ENCODE results near the gene ATP2B1. TPM values are rescaled to one million over a fixed set of nuclear protein-coding genes. Genes with fewer than 3 reads are reported as not detected.

ATP2B1 gene
- total RNA-seq, 1 experiment from 2014 or later: 48.5 TPM

DNA sequence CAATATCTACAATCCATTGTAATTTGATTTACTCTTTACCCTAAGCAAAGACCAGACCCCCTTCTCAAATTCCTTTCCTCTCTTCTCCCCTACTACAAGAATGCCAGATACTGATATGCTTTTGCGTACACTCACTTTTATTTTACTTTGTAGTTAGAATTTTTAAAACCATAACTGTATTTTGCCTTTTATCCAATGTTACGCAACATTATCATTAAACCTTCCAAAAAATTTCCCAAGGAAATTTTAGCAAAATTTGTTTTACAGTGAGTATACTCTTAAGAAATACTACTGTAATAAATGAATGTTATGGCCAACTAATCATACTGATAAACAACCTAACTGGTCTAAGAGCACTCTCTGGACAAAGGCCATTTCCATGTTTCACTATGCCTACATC lies 22.3 kb downstream of the ATP2B1 start:
- Histone ChIP-seq H3K27ac (ENCODE audit: low read length) (no peak overlapping the region), H3K9ac (ENCODE audit: low read length) (no peak overlapping the region), H3K4me3 (ENCODE audit: low read length) (no peak overlapping the region), H3K9me2 (replicated peaks; ENCODE audit: low read length) (no peaks in the 10 kb centered on the region), H3K4me2 (ENCODE audit: low read length) (no peak overlapping the region), H4K20me1 (ENCODE audit: low read length) (peaks cover 50% of the 10 kb centered on the region), H3K9me3 (ENCODE audit: low read length) (peaks cover 6% of the 10 kb centered on the region; the same call in 1 of the 2 replicates), H3K27me3 (ENCODE audit: low read length) (no peaks in the 10 kb centered on the region), H2AFZ (ENCODE audit: low read length) (no peak overlapping the region), H3K4me1 (ENCODE audit: insufficient read depth, low read length) (no peaks in the 10 kb centered on the region), H3K36me3 (ENCODE audit: low read depth, low read length) (peaks cover 22% of the 10 kb centered on the region; the same call in 1 of the 2 replicates), H3F3A (ENCODE audit: low read length, unreplicated experiment) (no peaks in the 10 kb centered on the region), H3K79me2 (ENCODE audit: low read length) (peaks cover 100% of the 10 kb centered on the region)
- TF ChIP-seq EZH2phosphoT487 (IDR thresholded peaks at IDR 0.05; ENCODE audit: borderline replicate concordance, low read length): no peak
- no peak for TF ChIP-seq EZH2 (IDR thresholded peaks at IDR 0.05; ENCODE audit: low read length, unreplicated experiment)
- TF ChIP-seq, protein P1, sequence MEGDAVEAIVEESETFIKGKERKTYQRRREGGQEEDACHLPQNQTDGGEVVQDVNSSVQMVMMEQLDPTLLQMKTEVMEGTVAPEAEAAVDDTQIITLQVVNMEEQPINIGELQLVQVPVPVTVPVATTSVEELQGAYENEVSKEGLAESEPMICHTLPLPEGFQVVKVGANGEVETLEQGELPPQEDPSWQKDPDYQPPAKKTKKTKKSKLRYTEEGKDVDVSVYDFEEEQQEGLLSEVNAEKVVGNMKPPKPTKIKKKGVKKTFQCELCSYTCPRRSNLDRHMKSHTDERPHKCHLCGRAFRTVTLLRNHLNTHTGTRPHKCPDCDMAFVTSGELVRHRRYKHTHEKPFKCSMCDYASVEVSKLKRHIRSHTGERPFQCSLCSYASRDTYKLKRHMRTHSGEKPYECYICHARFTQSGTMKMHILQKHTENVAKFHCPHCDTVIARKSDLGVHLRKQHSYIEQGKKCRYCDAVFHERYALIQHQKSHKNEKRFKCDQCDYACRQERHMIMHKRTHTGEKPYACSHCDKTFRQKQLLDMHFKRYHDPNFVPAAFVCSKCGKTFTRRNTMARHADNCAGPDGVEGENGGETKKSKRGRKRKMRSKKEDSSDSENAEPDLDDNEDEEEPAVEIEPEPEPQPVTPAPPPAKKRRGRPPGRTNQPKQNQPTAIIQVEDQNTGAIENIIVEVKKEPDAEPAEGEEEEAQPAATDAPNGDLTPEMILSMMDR (conservative IDR thresholded peaks at IDR 0.05; ENCODE audit: low read depth, low read length): no peak
- intact Hi-C loops (cut with micrococcal nuclease): no loop called here
- ChIA-PET POLR2A (ENCODE audit: unreplicated experiment) (no interaction called here), CTCF (no interaction called here)
- BruUV-seq (replicated peaks): no TSS peak
- DNase-seq (no peak), ATAC-seq (no peak)

DNA sequence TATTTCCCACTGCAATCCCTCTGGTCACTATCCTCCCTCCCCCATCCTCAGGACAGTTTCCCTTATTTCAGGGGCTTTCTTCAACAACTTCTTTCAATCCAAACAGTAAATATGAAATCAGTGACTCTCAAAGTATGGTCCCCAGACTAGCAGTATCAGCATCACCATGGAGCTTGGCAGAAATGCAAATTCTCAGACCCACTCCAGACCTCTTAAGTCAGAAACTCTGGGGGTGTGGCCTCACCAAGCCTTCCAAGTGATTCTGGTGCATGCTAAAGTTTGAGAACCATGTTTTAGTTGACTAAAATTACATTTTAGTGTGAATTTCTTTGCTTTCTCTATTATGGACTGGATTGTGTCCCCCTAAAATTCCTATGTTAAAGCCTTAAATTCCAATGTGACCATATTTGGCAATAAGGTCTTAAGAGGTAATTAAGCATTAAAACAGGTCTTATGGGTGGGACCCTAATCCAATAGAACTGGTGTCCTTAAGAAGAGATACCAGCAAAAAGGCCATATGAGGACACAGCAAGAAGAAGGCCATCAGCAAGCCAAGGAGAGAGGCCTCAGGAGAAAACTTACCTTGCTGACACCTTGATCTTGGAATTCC lies 23.2 kb downstream of the ATP2B1 start:
- CTCF ChIA-PET: no interaction called here
- POLR2A ChIA-PET (ENCODE audit: unreplicated experiment): no interaction called here
- Histone ChIP-seq H3K27me3 (ENCODE audit: low read length) (no peaks in the 10 kb centered on the region), H3F3A (ENCODE audit: low read length, unreplicated experiment) (no peaks in the 10 kb centered on the region), H4K20me1 (ENCODE audit: low read length) (peaks cover 45% of the 10 kb centered on the region), H3K27ac (ENCODE audit: low read length) (no peak overlapping the region), H3K36me3 (ENCODE audit: low read depth, low read length) (peaks cover 26% of the 10 kb centered on the region; the same call in 1 of the 2 replicates), H3K79me2 (ENCODE audit: low read length) (peaks cover 100% of the 10 kb centered on the region), H3K4me2 (ENCODE audit: low read length) (no peak overlapping the region), H3K9ac (ENCODE audit: low read length) (no peak overlapping the region), H2AFZ (ENCODE audit: low read length) (no peak overlapping the region), H3K9me3 (ENCODE audit: low read length) (peaks cover 11% of the 10 kb centered on the region; the same call in 1 of the 2 replicates), H3K4me1 (ENCODE audit: insufficient read depth, low read length) (no peaks in the 10 kb centered on the region), H3K4me3 (ENCODE audit: low read length) (no peak overlapping the region), H3K9me2 (replicated peaks; ENCODE audit: low read length) (no peaks in the 10 kb centered on the region)
- TF ChIP-seq, protein P1 (conservative IDR thresholded peaks at IDR 0.05; ENCODE audit: low read depth, low read length): no peak
- TF ChIP-seq EZH2phosphoT487 (IDR thresholded peaks at IDR 0.05; ENCODE audit: borderline replicate concordance, low read length): no peak
- TF ChIP-seq EZH2 (IDR thresholded peaks at IDR 0.05; ENCODE audit: low read length, unreplicated experiment): no peak
- DNase-seq (no peak), ATAC-seq (no peak)
- no TSS peak for BruUV-seq (replicated peaks)
- intact Hi-C loops (cut with micrococcal nuclease): no loop called here

DNA sequence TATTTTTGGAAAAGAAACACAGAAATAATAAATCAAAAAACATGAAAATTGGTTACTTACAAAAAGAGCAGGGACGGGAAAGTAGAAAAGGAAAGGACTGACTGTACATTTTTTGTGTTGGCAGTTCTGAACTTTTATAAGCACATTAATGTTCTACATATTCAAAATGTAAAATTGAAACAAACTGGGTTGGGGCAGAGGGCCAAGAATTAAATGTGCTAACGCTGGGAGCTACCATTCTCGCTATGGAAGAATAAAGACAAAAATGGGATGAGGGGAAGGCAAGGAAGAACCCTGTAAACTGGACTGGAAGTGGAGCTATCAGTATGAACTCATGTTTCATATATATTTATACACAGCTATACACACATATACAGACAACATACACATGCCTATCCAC lies 24.5 kb downstream of the ATP2B1 start:
- Histone ChIP-seq H3F3A (ENCODE audit: low read length, unreplicated experiment) (no peaks in the 10 kb centered on the region), H4K20me1 (ENCODE audit: low read length) (peaks cover 48% of the 10 kb centered on the region), H3K4me3 (ENCODE audit: low read length) (no peak overlapping the region), H3K9me3 (ENCODE audit: low read length) (peaks cover 13% of the 10 kb centered on the region; the same call in 1 of the 2 replicates), H3K4me2 (ENCODE audit: low read length) (no peak overlapping the region), H3K9me2 (replicated peaks; ENCODE audit: low read length) (no peaks in the 10 kb centered on the region), H3K27me3 (ENCODE audit: low read length) (no peaks in the 10 kb centered on the region), H3K36me3 (ENCODE audit: low read depth, low read length) (peaks cover 26% of the 10 kb centered on the region; the same call in 1 of the 2 replicates), H3K9ac (ENCODE audit: low read length) (no peak overlapping the region), H2AFZ (ENCODE audit: low read length) (no peak overlapping the region), H3K79me2 (ENCODE audit: low read length) (peaks cover 100% of the 10 kb centered on the region), H3K27ac (ENCODE audit: low read length) (no peak overlapping the region), H3K4me1 (ENCODE audit: insufficient read depth, low read length) (0 out of 2 replicates have a peak, but pooled peaks cover 2% of the 10 kb centered on the region)
- intact Hi-C loops (cut with micrococcal nuclease): no loop called here
- ATAC-seq: no peak
- BruUV-seq (replicated peaks): no TSS peak
- TF ChIP-seq, protein P1 (conservative IDR thresholded peaks at IDR 0.05; ENCODE audit: low read depth, low read length): no peak
- no peak for TF ChIP-seq EZH2 (IDR thresholded peaks at IDR 0.05; ENCODE audit: low read length, unreplicated experiment)
- TF ChIP-seq EZH2phosphoT487 (IDR thresholded peaks at IDR 0.05; ENCODE audit: borderline replicate concordance, low read length): no peak
- DNase-seq: no peak
- ChIA-PET POLR2A (ENCODE audit: unreplicated experiment) (no interaction called here), CTCF (no interaction called here)
